HepG2 (cell line): Measurements from ENCODE around the gene TGM3. TPM values are rescaled to one million over a fixed set of nuclear protein-coding genes. Genes with fewer than 3 reads are reported as not detected.

Experiments
- ATAC-seq: fragments of 200-7000 bp; cut with Tn5 transposase; 3 replicates; pipeline ENCODE4 v1.9.1; 2020; ENCODE audit warnings: mild to moderate bottlenecking, moderate library complexity
- BruUV-seq: library from RNA; stranded (reverse); fragments of 400-500 nt; replicated peaks from 2 replicates; lab custom pipeline; 2021; lab: Mats Ljungman, UMichigan
- CTCF ChIA-PET: fragments of 300-600 bp; formaldehyde crosslinking; extraction: SDS; loops from one replicate; lab custom pipeline; 2021; ENCODE audit warnings: low total read pairs, inconsistent platforms, low intra/inter-chr PET ratio; lab: Yijun Ruan, JAX
- POLR2A ChIA-PET: fragments of 350-600 bp; sonication (Branson Sonifier 250); formaldehyde crosslinking; loops from one replicate; lab custom pipeline; 2020; ENCODE audit warnings: antibody characterized with exemption, inconsistent platforms; lab: Yijun Ruan, JAX
- DNase-seq: peaks from one replicate; pipeline ENCODE4 v3.0.0-alpha.2; 2015; ENCODE audit warnings: low spot score
- FAIRE-seq: peaks from 3 replicates; lab custom pipeline; 2011; peaks lifted over from hg19 to GRCh38; lab: Jason Lieb, UNC
- H2AFZ ChIP-seq: one replicate; pipeline ENCODE4 v1.6.1; 2011; ENCODE audit warnings: low read length, inconsistent platforms
- H3K27ac ChIP-seq: fragments of 300-600 bp; 3 replicates; pipeline ENCODE4 v1.8.0; 2011; ENCODE audit warnings: mixed run types, mild to moderate bottlenecking, mixed read lengths, low read length, inconsistent platforms; ENCODE audit not compliant: insufficient read depth; ENCODE audit errors: extremely low read length
- H3K27me3 ChIP-seq, 2 experiments: fragments of 200-600 bp in 1 of 2; 2 replicates in 1 of 2; 3 replicates in 1 of 2; pipeline versions ENCODE4 v1.6.0 to v1.8.0; 2011; ENCODE audit warnings: low read length in 2 of 2, mild to moderate bottlenecking in 2 of 2, moderate library complexity in 2 of 2, inconsistent platforms in 1 of 2; ENCODE audit not compliant: insufficient read depth in 2 of 2, control insufficient read depth in 1 of 2
- H3K36me3 ChIP-seq, 2 experiments: fragments of 200-600 bp in 1 of 2; replicated peaks in 1 of 2; 2 replicates in 1 of 2; 3 replicates in 1 of 2; pipeline versions ENCODE4 v1.5.1 to v1.8.0; 2011; ENCODE audit warnings: low read length in 2 of 2, inconsistent platforms in 1 of 2; ENCODE audit not compliant: insufficient read depth in 2 of 2, control insufficient read depth in 1 of 2
- H3K4me1 ChIP-seq: 2 replicates; pipeline ENCODE4 v1.5.1; 2012; ENCODE audit warnings: low read length, inconsistent platforms; ENCODE audit not compliant: insufficient read depth
- H3K4me2 ChIP-seq: 2 replicates; pipeline ENCODE4 v1.6.0; 2011; ENCODE audit warnings: low read depth, low read length, inconsistent platforms
- H3K4me3 ChIP-seq, 3 experiments: fragments of 200-600 bp in 1 of 3; sonication (generic), shearing (Covaris generic) in 1 of 3; replicated peaks in 1 of 3; 2 replicates each; pipeline ENCODE4 v1.5.1; 2011 to 2016; ENCODE audit warnings: low read length in 3 of 3, inconsistent platforms in 2 of 3, low read depth in 2 of 3, mild to moderate bottlenecking in 2 of 3, control low read depth in 1 of 3, mixed read lengths in 1 of 3; ENCODE audit not compliant: insufficient read depth in 1 of 3
- H3K79me2 ChIP-seq: one replicate; pipeline ENCODE4 v1.6.1; 2011; ENCODE audit warnings: low read length, inconsistent platforms; ENCODE audit not compliant: insufficient read depth
- H3K9ac ChIP-seq: 2 replicates; pipeline ENCODE4 v1.6.0; 2011; ENCODE audit warnings: mild to moderate bottlenecking, low read depth, low read length, inconsistent platforms; ENCODE audit not compliant: insufficient read depth
- H3K9me3 ChIP-seq: 2 replicates; pipeline ENCODE4 v1.5.1; 2012; ENCODE audit warnings: mild to moderate bottlenecking, low read length
- H4K20me1 ChIP-seq: 2 replicates; pipeline ENCODE4 v1.6.0; 2011; ENCODE audit warnings: inconsistent platforms, mild to moderate bottlenecking, low read length, moderate library complexity; ENCODE audit not compliant: insufficient read depth
- FOXO4 ChIP-seq: sonication (generic); formaldehyde crosslinking; conservative IDR thresholded peaks from 2 replicates; pipeline ENCODE4 v1.8.1; 2023; ENCODE audit warnings: missing genetic modification reagents
- MAFK ChIP-seq, 2 experiments: IDR thresholded peaks in 1 of 2; conservative IDR thresholded peaks in 1 of 2; 2 replicates each; pipeline ENCODE4 v1.6.1; 2011; ENCODE audit warnings: improper control_type of control experiment in 2 of 2, low read length in 2 of 2
- ZIK1 ChIP-seq: sonication (generic); formaldehyde crosslinking; IDR thresholded peaks from 2 replicates; pipeline ENCODE4 v1.5.0; 2020; ENCODE audit warnings: mild to moderate bottlenecking, low read depth, missing genetic modification reagents, borderline replicate concordance
- ZNF337 ChIP-seq: sonication (generic); formaldehyde crosslinking; IDR thresholded peaks from 2 replicates; pipeline ENCODE4 v1.5.1; 2020; ENCODE audit warnings: missing genetic modification reagents, low read depth, mild to moderate bottlenecking, borderline replicate concordance
- ZNF766 ChIP-seq: sonication (generic); formaldehyde crosslinking; IDR thresholded peaks from 2 replicates; pipeline ENCODE4 v1.5.0; 2020; ENCODE audit warnings: missing genetic modification reagents, borderline replicate concordance
- WGBS: methylation state at CpG from one replicate; pipeline ENCODE4 v1.1.6; 2017; ENCODE audit warnings: low lambda C conversion rate; 5-methylcytosine and 5-hydroxymethylcytosine counted together
- in situ Hi-C: cut with HindIII; loops from 2 replicates; pipeline ENCODE4 v1.10.0; 2017; ENCODE audit warnings: low pct_unique_long_range_greater_than_20kb; ENCODE audit not compliant: extremely low pct_ligation_motif_present
- intact Hi-C: fragments of 100-400 bp; cut with micrococcal nuclease; formaldehyde crosslinking; loops from one replicate; pipeline ENCODE4 v1.10.0; 2022; ENCODE audit not compliant: unreplicated experiment
- polyA plus RNA-seq, 8 experiments: library from polyadenylated mRNA; depleted of rRNA in 3 of 8; stranded (reverse) in 7 of 8; unstranded in 1 of 8; fragments of >200 nt; fragmentation: Illumina TruSeq in 4 of 8; extraction: Trizol in 4 of 8; gene quantifications; 2 replicates each; pipeline versions ENCODE4 v1.2.1 to v1.2.3, GENCODE V29; 2011 to 2016; ENCODE audit warnings: low read depth in 4 of 8, missing spikeins in 1 of 8, mixed read lengths in 1 of 8; ENCODE audit not compliant: insufficient read depth in 1 of 8
- total RNA-seq, 5 experiments: library from RNA; depleted of rRNA; stranded (reverse); fragments of >200 nt; fragmentation: Illumina TruSeq; extraction: Trizol; gene quantifications; 2 replicates each; pipeline ENCODE4 v1.2.3, GENCODE V29; 2016; ENCODE audit warnings: low read depth in 1 of 5
- TF ChIP-seq, protein P1 (sequence below): fragments of 450-650 bp; IDR thresholded peaks from 2 replicates; pipeline ENCODE4 v1.6.1; 2016

TGM3 gene
- total and polyA plus RNA-seq, 2 of the 13 experiments (the other 11 are each of a cell fraction or from before 2014, with no cell fraction given): not detected

DNA sequence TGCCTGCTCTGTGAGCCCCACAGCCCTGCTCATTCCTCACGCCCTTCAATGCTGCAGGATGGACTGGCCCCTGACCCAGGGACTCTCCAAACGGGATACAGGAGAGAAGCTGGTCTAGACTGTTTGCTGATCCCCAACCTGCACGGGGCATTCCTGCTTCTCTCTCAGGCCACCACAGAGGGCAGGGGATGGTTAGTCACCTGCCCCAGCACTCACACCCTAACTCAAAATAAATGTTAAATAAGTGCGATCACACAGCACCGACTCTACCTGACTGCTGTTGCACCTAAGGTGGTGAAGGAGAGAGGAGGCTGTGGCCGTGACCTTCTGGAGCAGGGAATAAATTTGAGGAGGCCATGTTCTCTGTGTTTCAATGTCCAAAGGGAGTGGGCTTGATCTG lies 45.0 kb downstream of the TGM3 start:
- intact Hi-C loops (no loop called here), in situ Hi-C loops (no loop called here)
- Histone ChIP-seq H3K9ac (no peak overlapping the region), H4K20me1 (no peaks in the 10 kb centered on the region), H3K9me3 (no peaks in the 10 kb centered on the region), H3K27ac (no peak overlapping the region), H3K4me1 (no peaks in the 10 kb centered on the region), H3K79me2 (no peaks in the 10 kb centered on the region), H3K4me2 (no peak overlapping the region), H3K4me3 (no peak overlapping the region), H3K36me3 (no peaks in the 10 kb centered on the region), H3K27me3 (peaks cover 4 to 12% of the 10 kb centered on the region in 2 experiments; a peak in 4 of 5 replicates), H2AFZ (no peak overlapping the region)
- peak; percentile 15; the same call in 2 of the 3 replicates for ATAC-seq
- BruUV-seq: no TSS peak
- TF ChIP-seq, protein P1, sequence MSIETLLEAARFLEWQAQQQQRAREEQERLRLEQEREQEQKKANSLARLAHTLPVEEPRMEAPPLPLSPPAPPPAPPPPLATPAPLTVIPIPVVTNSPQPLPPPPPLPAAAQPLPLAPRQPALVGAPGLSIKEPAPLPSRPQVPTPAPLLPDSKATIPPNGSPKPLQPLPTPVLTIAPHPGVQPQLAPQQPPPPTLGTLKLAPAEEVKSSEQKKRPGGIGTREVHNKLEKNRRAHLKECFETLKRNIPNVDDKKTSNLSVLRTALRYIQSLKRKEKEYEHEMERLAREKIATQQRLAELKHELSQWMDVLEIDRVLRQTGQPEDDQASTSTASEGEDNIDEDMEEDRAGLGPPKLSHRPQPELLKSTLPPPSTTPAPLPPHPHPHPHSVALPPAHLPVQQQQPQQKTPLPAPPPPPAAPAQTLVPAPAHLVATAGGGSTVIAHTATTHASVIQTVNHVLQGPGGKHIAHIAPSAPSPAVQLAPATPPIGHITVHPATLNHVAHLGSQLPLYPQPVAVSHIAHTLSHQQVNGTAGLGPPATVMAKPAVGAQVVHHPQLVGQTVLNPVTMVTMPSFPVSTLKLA: no peak
- TF ChIP-seq ZNF766 (CRISPR knock-in tag): no peak
- TF ChIP-seq ZIK1: no peak
- ChIA-PET POLR2A (no interaction called here), CTCF (no interaction called here)
- WGBS: 49% methylated on average over 6 of the region's 6 CpGs
- no peak for DNase-seq
- FAIRE-seq: no peak

DNA sequence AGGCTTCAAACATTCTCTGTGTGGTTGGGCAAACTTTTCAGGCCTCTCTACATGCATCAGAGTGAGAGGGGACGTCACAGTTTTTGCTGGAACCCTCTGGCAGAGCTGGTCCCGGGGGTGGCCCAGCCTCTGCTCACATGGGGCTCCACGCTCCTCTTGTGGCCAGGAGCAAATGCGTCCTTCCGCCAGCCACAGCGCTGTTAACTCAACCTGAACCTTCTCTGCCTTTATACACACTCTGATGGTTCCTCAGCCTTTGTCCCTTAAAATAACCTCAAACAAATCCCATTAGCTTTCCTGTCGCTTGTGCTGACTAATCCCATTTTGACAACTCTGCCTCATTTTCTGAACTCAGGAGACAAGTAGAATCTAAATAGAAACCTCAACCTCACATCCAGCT lies 45.5 kb downstream of the TGM3 start:
- no peaks in the 10 kb centered on the region for H3K36me3 ChIP-seq
- FAIRE-seq: no peak
- H3K9me3 ChIP-seq: no peaks in the 10 kb centered on the region
- intact Hi-C loops: no loop called here
- no peak overlapping the region for H3K4me2 ChIP-seq
- POLR2A ChIA-PET: no interaction called here
- H3K79me2 ChIP-seq: no peaks in the 10 kb centered on the region
- H3K27ac ChIP-seq: no peak overlapping the region
- H3K4me3 ChIP-seq: no peak overlapping the region
- CTCF ChIA-PET: no interaction called here
- BruUV-seq: no TSS peak
- H3K4me1 ChIP-seq: no peaks in the 10 kb centered on the region
- H3K9ac ChIP-seq: no peak overlapping the region
- TF ChIP-seq FOXO4 (CRISPR knock-in tag) (0 out of 2 replicates have a peak, but pooled peaks have one; percentile 14), ZNF337 (CRISPR knock-in tag) (no peak), MAFK (conservative IDR thresholded peaks at IDR 0.05 in 1 of 2, IDR thresholded peaks at IDR 0.05 in 1 of 2; ENCODE audit: low read length in 2 of 2) (peak in 1 of 2 experiments; percentile 37; a peak in 1 of 4 replicates)
- H2AFZ ChIP-seq: no peak overlapping the region
- in situ Hi-C loops: no loop called here
- no peaks in the 10 kb centered on the region for H4K20me1 ChIP-seq
- 31% methylated on average over 7 of the region's 7 CpGs for WGBS
- no peak for DNase-seq
- peaks cover 2 to 9% of the 10 kb centered on the region in 2 experiments; a peak in 4 of 5 replicates for H3K27me3 ChIP-seq
- ATAC-seq: peak; percentile 50
